GM18526 (cell line): ENCODE measurements around the gene JAK1.

Experiments
- POLR2A ChIP-seq: IDR thresholded peaks from 3 replicates; pipeline ENCODE4 v1.6.1; 2011; ENCODE audit not compliant: insufficient read length; ENCODE audit errors: extremely low read depth

JAK1 gene

DNA sequence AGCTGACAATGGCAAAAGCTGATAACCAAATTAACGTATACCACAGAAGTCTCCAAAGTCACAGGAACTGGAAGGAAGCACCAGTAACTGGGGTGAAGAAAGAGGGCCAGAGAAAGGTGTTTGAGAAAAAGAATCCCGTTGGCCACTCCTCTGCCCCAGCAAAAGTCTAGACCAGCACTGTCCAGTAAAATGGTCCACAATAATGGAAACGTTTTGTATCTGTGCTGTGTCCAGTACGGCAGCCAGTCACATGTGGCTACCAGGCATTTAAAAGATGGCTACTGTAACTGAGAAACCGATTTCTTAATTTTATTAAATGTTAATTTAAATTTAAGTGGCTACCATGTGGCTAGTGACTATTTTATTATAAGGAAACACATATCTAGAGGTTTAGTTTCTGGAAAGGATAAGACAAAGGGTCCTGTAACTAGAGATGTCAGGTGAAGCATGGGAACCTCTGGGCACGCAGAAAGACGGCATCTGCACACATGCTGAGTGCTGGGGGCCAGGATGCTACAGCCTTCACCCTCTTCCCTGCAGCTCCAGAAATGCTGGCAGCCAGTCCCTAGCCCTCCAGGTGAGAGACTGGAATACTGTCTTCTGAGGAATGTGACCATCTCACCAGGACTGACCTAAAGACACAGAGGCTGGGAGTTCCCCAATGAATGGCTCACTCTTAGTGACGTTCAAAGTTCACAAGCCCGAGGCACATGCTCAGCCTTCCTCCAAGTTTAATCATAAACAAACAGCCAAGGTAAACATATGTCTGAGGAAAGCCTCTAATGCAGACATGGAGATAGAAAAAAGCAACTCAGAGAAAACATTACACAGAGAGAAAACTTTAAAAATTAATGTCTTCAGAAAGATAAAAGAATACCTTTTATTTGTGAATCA, 50.7 kb downstream of the JAK1 start:
- TF ChIP-seq POLR2A: no peak

DNA sequence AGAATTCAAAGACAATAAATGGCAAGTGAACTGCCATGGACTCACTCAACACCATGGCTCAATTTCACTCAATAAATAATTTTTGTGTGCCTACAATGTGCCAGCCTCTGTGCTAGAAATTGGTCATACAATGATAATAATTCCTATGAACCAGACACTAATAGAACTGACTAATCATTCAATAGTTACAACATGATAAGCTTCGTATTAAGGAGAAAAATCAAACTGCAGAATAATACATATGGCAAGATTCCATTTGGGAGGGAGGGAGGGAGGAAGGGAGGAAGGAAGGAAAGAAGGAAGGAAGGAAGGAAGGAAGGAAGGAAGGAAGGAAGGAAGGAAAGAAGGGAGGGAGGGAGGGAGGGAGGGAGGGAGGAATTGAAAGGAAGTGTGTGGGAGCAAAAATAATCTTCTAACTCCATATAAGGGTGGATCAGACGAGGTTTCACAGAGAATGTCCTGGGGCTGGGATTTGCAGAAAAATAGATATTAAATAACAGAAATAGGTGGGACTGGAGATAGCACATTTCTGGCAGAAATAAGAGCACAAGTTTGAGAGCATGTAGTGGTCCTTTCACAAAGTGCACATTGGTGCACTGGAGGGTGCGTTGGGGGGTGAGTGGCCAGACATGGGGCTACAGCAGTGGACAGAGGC, 52.9 kb downstream of the JAK1 start:
- no peak for TF ChIP-seq POLR2A

DNA sequence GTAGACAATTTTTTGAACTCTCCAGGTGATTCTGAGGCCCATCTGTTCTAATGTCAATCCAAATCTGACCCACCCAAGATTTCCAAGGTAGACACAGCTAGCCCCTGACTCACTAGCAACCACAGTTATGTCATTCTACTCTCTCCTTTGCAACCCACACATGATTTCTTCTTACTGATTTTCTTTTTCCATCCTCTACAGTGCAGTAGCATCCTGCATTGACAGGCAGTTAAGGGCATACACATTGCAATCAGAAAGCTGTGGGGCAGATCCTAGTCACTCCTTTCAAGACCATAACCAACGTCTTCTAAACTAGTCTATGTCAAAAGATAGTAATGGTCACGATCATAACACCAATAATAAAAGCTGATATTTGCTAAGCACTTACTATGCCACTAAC, 54.2 kb downstream of the JAK1 start:
- no peak for TF ChIP-seq POLR2A

GRCh38 chr1:64911326-64911725, 55.0 kb downstream of the JAK1 start:
- no peak for TF ChIP-seq POLR2A

DNA sequence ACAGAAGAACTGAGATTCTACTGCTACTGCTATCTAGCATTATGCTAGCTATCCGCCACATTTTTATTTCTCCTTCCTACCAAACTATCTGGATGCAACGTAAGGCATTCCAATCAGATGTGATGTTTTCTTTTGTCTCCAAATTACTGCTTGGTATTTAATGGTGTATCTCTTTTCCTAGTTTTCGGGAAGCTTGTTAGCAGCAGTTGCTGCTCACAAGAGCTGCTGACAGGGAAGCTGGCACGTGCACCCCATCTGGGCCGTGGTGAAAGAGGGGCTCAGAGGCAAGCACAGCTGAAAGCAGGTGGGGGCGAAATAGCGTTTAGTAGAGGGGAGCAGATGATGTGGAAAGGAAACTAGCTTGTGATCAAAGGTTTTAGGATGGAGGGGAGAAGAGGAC, 57.3 kb downstream of the JAK1 start:
- TF ChIP-seq POLR2A: no peak

- TF ChIP-seq POLR2A: no peak
These were observed 57.8 kb downstream of the JAK1 start for GRCh38 chr1:64908575-64908974.

DNA sequence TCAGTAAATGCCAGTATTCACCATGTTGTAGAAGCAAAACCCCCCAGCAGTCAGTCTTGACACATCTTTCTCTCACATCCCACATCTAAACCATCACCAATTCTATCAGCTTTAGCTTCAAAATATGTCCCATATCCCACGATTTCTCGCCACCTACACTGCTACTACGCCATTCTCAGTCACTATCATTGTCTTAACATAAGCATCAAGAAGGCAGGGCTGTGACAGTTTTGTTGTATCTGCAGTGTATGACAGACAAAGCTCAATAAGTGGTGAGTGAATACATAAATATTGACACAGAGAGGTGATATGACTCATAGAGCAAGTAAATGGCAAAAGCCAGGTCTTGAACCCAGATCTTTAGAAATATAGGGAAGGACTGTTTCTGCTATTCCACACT, 59.9 kb downstream of the JAK1 start:
- no peak for TF ChIP-seq POLR2A

DNA sequence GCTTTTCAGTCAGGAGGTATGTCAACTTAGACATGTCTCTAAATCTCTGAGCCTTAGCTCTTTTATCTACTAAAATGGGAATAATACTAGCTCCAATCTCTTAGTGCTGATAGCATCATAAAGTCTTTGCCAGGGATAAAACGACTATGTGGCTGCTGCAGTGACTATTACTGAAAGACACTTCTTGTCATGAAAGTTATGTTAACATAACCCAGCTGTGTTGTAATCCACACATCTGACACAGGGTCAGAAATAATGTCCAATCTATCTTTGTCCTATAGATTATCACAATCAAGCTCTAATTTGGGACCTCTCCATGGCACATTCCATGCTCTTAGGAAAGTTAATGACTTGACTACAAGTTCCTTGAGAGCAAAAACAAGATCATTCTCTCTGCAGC, 62.8 kb downstream of the JAK1 start:
- TF ChIP-seq POLR2A: no peak

GRCh38 chr1:64901663-64902062, 64.7 kb downstream of the JAK1 start:
- TF ChIP-seq POLR2A: no peak

- no peak for TF ChIP-seq POLR2A
These were observed 65.4 kb downstream of the JAK1 start for GRCh38 chr1:64900916-64901315.

DNA sequence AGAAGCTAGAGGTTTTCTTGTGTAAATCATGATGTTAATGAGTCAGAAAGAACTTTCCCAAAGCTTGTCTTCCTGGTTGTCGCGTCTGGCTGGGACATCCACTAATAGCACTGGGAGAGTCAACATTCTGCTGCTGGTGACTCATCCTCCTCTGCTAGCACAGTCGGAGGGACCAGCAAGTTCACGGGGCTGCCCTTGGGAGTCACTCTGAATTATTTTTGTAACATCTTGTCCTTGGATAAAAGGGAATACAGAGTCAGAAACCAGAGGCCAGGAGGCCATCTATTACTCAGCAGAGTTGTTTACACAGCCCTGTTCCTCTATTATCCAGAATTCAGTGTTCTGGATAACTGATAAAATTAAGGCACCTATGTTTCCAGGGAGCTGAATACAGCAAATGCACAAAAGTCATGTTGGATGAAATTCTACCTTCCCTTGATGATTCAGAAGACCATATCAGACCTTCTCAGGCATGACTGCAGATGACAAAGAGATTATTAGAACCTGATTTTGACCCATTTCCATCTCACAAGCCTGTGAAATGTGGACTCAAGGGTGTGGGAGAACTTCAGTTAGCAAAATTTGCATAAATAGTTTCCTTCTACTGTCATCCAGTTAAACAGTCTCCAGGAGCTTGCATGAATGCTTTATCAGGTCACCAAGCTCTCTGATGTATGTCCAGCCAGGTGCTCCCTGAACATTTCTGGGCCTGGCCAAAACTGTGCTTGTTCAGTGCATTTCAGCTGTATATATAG, 68.1 kb downstream of the JAK1 start:
- no peak for TF ChIP-seq POLR2A

DNA sequence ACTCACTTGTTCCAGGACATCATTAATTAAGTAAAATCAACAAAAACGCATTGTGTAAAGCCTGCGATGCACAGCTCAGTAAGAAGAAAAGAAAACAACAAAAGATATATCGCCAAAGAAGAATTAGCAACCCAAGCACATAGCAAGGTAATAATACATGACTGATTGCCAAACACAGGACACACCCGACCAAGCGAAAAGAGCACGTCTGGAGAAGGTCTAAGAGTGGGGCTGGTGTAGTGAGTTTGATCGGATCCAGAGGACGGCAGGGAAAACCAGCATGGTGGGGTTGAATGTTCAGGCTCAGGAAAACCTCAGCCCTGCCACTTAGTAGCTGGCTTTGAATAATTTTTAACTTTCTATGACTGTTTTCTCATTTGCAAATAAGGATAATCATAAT, 69.8 kb downstream of the JAK1 start:
- TF ChIP-seq POLR2A: no peak

DNA sequence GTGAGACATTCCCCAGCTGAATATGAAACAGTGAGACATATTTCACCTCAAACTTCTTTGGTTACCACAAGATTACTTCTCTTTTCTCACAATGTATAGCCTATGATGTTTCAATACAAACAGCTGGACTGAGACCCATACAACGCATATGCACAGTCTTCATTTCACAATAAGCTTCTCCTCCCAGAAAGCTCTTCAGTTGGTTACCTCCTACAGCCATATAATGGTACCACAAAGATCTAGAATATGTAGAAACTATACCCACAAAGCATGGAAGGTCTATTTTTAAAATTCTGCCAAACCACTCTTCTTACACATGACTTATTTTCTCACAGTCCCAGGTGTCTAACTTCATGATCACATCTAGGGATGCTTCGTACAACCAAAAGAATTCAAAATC, 70.8 kb downstream of the JAK1 start:
- TF ChIP-seq POLR2A: no peak

DNA sequence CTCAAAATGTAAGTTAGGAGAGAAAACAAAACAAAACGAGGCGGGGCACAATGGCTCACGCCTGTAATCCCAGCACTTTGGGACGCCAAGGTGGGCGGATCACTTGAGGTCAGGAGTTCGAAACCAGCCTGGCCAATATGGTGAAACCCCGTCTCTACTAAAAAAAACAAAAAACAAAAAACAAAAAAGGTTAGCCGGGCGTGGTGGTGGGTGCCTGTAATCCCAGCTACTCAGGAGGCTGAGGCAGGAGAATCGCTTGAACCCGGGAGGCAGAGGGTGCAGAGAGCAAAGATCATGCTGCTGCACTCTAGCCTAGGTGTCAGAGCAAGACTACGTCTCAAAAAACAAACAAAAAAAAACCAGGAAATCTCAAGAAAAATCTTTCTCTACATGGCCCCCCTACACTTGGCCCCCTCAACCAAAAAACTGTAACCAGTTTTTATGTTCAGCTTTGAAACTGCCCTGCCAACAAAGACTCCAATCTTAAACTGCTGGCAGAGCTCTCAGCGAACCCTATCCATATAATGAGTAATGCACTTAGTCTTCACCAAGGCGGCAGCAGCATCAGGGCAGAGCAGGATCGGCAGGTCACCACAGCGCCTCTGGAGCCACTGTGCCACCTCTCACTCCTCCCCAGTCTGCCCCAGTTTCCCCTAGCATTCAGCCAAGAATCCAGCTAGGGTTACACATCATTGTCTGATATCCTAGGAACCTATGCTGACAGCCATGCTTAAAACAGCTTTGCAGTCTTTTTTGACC, 71.7 kb downstream of the JAK1 start:
- TF ChIP-seq POLR2A: no peak

DNA sequence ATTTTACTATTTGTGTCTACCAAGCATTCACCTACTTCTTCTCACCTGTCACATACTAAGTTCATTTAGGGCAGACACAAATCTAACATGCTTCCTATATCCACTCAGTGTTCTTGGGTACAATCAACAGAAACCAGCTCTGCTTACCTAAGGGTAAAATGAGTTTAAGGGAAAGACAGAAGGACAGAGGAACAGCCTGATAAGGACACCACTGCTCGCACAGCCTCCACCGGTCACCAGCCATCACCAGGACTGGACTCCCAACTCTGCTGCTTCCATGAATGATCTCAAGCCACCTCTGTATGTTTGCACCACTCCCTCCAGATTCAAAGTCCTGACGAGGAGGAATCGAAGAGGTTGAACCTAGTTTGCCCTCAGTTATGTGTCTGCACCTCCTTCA, 72.4 kb downstream of the JAK1 start:
- TF ChIP-seq POLR2A: no peak
